ENCODE measurements around the gene GSAP.
A peak's percentile ranks its signal among the peaks of the same experiment; 100 is the strongest.

- TF ChIP-seq, protein P1, sequence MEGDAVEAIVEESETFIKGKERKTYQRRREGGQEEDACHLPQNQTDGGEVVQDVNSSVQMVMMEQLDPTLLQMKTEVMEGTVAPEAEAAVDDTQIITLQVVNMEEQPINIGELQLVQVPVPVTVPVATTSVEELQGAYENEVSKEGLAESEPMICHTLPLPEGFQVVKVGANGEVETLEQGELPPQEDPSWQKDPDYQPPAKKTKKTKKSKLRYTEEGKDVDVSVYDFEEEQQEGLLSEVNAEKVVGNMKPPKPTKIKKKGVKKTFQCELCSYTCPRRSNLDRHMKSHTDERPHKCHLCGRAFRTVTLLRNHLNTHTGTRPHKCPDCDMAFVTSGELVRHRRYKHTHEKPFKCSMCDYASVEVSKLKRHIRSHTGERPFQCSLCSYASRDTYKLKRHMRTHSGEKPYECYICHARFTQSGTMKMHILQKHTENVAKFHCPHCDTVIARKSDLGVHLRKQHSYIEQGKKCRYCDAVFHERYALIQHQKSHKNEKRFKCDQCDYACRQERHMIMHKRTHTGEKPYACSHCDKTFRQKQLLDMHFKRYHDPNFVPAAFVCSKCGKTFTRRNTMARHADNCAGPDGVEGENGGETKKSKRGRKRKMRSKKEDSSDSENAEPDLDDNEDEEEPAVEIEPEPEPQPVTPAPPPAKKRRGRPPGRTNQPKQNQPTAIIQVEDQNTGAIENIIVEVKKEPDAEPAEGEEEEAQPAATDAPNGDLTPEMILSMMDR (IDR thresholded peaks at IDR 0.05) = no peak
- peak in 1 of 3 donors; percentile 11 for TF ChIP-seq POLR2AphosphoS5 (IDR thresholded peaks at IDR 0.05)
These were observed at the start of gene GSAP for GRCh38 chr7:77415823-77416620.

Measured in breast epithelium (tissue), 3 donors.